AG09309 (cell line): ENCODE results near the gene DRAXIN.

ENCODE experiments used
- DNase-seq: peaks from one replicate; pipeline ENCODE4 v3.0.0-alpha.2; 2010; ENCODE audit warnings: low read depth
- H3K4me3 ChIP-seq: 2 replicates; pipeline ENCODE4 v1.5.1; 2011; ENCODE audit warnings: mild to moderate bottlenecking, low read depth, low read length, moderate library complexity; ENCODE audit not compliant: control insufficient read depth
- CTCF ChIP-seq: IDR thresholded peaks from 2 replicates; pipeline ENCODE4 v1.5.1; 2011; ENCODE audit warnings: mild to moderate bottlenecking, low read depth, low read length, inconsistent platforms; ENCODE audit not compliant: insufficient read depth, control insufficient read depth; ENCODE audit errors: missing control alignments

DRAXIN gene

DNA sequence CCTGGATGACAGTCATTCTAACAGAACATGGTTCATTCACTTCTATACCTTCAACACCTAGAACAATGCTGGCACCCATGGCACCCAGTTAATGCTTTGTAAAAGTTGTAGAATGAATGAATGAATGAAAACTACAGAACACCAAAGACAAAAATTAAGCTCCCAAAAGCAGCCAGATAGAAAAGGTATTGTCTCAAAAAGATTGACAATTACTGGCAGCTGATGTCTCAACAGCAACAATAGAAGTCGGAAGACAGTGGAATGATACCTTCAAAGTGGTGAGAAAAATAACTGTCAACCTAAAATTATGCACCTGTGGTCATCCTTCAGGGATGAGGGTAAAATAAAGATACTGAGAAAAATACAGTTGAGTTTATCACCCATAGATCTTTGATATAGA lies 65.5 kb downstream of the DRAXIN start:
- no peak for TF ChIP-seq CTCF
- no peak for DNase-seq
- no peak overlapping the region for H3K4me3 ChIP-seq

DNA sequence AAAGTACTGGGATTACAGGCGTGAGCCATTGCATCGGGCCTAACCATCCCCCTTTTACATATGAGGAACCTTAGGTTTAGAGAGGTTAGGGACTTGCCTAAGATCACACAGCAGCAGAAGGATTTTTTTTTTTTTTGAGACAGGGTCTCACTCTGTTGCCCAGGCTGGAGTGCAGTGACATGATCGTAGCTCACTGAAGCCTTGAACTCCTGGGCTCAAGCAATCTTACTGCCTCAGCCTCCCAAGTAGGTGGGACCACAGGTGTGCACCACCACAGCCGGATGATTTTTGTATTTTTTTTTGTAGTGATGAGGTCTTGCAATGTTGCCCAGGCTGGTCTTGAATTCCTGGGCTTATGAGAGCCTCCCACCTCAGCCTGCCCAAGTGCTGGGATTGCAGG lies 68.3 kb downstream of the DRAXIN start:
- no peak for TF ChIP-seq CTCF
- DNase-seq: no peak
- H3K4me3 ChIP-seq: no peak overlapping the region

DNA sequence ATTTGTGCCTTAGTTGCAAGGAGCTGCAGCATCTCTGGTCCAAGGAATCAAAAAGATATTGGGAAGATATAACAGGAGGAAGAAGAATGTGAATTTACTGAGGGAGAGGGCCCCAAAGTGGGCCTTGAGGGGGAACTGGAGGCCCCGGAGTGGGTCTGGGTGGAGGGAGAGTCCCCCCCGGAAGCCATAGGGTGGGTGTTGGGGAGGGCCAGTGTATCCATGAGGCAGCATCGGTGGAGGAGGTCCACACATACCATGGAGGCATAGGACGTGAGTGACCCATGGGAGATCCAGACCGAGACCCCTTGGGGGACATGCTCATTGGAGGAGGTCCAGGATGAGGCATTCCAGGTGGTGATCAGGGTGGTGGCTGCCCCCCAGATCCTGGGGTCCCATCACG lies 69.8 kb downstream of the DRAXIN start:
- H3K4me3 ChIP-seq: no peak overlapping the region
- no peak for DNase-seq
- TF ChIP-seq CTCF: no peak

- no peak for TF ChIP-seq CTCF
- DNase-seq: no peak
- no peak within 1 kb of the TSS for H3K4me3 ChIP-seq
Observed at GRCh38 chr1:11761988-11762406, 70.5 kb downstream of the DRAXIN start, which contains the start of gene C1orf167. Gene C1orf167 (plus strand): TSS chr1:11762193. CDS start chr1:11764401, 2,208 bp downstream.

DNA sequence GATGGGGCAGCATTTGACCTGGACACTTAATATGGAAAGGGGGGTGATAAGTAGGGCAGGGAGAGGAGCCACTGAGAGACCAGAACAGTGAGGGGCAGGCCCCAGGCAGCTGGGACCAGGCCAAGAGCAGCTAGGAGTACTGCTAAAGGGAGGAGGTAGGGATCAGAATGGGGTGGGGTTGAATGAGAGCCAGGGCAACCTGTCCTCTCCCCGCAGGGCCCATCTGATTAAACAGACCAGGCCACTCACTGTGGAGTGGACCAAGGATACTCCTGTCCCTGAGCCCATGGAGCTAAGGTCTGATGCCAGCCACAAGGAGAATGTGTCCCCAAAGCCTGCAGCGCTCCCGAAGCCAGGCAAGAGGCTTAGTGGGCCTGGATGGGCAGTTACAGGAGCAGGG lies 72.6 kb downstream of the DRAXIN start:
- no peak for DNase-seq
- no peak for TF ChIP-seq CTCF
- H3K4me3 ChIP-seq: no peak overlapping the region

- no peak for TF ChIP-seq CTCF
Observed at GRCh38 chr1:11764519-11764918, 73.0 kb downstream of the DRAXIN start.

DNA sequence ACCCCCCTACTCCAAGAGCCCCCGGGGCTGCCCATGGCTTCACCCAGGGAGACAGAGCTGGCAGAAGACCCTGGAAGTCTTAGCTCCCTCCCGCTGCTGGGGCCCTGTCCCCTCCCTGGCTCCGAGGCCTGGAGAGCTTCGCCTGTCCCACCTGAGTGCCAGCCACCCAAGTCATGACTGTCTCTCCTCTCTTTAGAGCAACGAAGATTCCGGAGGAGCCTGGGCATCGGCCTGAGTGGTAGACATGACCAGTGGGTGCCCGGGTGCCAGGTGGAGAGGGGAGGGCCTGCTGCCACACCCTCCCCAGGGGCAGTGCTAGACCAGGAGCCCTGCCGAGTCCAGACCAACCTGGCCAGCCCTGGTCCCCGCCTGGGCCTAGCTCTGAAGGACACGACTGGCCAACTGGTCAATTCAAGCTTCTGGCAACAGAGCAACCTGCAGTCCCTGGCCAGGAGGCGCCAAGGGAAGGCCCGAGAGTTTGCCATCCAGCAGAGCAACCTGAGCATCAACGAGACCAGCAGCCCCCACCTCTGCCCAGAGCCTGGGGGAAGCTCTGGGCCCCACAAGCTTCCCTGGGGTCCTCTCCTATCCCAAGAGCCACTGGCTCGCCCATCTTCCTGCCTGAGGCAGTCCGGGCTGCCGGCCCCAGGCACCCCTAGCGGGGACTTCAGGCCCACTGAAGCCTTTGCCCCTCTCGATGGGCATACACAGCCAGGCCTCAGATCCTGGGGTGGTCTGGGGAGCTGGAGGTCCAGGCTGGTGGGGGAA lies 74.3 kb downstream of the DRAXIN start:
- H3K4me3 ChIP-seq: no peak overlapping the region
- TF ChIP-seq CTCF: no peak
- no peak for DNase-seq

More at GRCh38 chr1:11764519-11764918, 73.0 kb downstream of the DRAXIN start:
- DNase-seq: no peak
- H3K4me3 ChIP-seq: no peak overlapping the region
